Measurements from ENCODE around the gene SLC25A44. TPM values are rescaled to one million over a fixed set of nuclear protein-coding genes. Genes with fewer than 3 reads are reported as not detected.

The SLC25A44 gene
- total RNA-seq, 1 experiment from 2014 or later: 28.1 TPM

- TF ChIP-seq CTCF (conservative IDR thresholded peaks at IDR 0.05; ENCODE audit: low read depth, low read length) (no peak), EZH2 (IDR thresholded peaks at IDR 0.05; ENCODE audit: low read length, unreplicated experiment) (no peak), EZH2phosphoT487 (IDR thresholded peaks at IDR 0.05; ENCODE audit: borderline replicate concordance, low read length) (no peak)
- TSS peak; percentile 80 for BruUV-seq (replicated peaks)
- ATAC-seq (peak; percentile 96), DNase-seq (peak; percentile 97)
- Histone ChIP-seq H3F3A (ENCODE audit: low read length, unreplicated experiment) (no peaks in the 10 kb centered on the region), H3K36me3 (ENCODE audit: low read depth, low read length) (peaks cover 16% of the 10 kb centered on the region), H3K9ac (ENCODE audit: low read length) (peak within 1 kb of the TSS; percentile 93), H3K27me3 (ENCODE audit: low read length) (no peaks in the 10 kb centered on the region), H3K27ac (ENCODE audit: low read length) (peak within 1 kb of the TSS; percentile 85), H2AFZ (ENCODE audit: low read length) (peak within 1 kb of the TSS; percentile 88), H3K9me2 (replicated peaks; ENCODE audit: low read length) (no peaks in the 10 kb centered on the region), H4K20me1 (ENCODE audit: low read length) (no peaks in the 10 kb centered on the region), H3K9me3 (ENCODE audit: low read length) (no peaks in the 10 kb centered on the region), H3K79me2 (ENCODE audit: low read length) (peaks cover 22% of the 10 kb centered on the region), H3K4me3 (ENCODE audit: low read length) (peak within 1 kb of the TSS; percentile 84), H3K4me2 (ENCODE audit: low read length) (peak within 1 kb of the TSS; percentile 95), H3K4me1 (ENCODE audit: insufficient read depth, low read length) (peaks cover 23% of the 10 kb centered on the region)
- CTCF ChIA-PET: interaction anchor here (1.0 to 1.1 kb wide), 3 partner anchors 12 to 83 kb away, joined by 3 to 19 read pairs (median 13); no protein-coding TSS in a partner anchor
- POLR2A ChIA-PET (ENCODE audit: unreplicated experiment): interaction anchor here (0.6 to 1.2 kb wide), 8 partner anchors 12 to 516 kb away, joined by 3 to 13 read pairs (median 4); partner anchors contain the start of gene SLC25A44
- intact Hi-C loops (cut with micrococcal nuclease): no loop called here
Measured at GRCh38 chr1:156212833-156213643, 19.1 kb downstream of the SLC25A44 start, which contains the start of gene PMF1. Gene PMF1, plus strand, starts transcription at chr1:156213007. Its CDS starts 9 bp downstream, at chr1:156213016.

GRCh38 chr1:156213644-156213966 is 19.7 kb downstream of the SLC25A44 start:
- no peaks in the 10 kb centered on the region for H3K9me3 ChIP-seq (ENCODE audit: low read length)

More at GRCh38 chr1:156213644-156213966, 19.7 kb downstream of the SLC25A44 start:
- intact Hi-C loops (cut with micrococcal nuclease): no loop called here
- peak overlapping the region; percentile 88 for H2AFZ ChIP-seq (ENCODE audit: low read length)
- H3K4me3 ChIP-seq (ENCODE audit: low read length): peak overlapping the region; percentile 84
- no peak for DNase-seq
- peak overlapping the region; percentile 95 for H3K4me2 ChIP-seq (ENCODE audit: low read length)
- H3K9ac ChIP-seq (ENCODE audit: low read length): peak overlapping the region; percentile 93
- no peak for TF ChIP-seq EZH2 (IDR thresholded peaks at IDR 0.05; ENCODE audit: low read length, unreplicated experiment)
- TF ChIP-seq EZH2phosphoT487 (IDR thresholded peaks at IDR 0.05; ENCODE audit: borderline replicate concordance, low read length): no peak
- TF ChIP-seq CTCF (conservative IDR thresholded peaks at IDR 0.05; ENCODE audit: low read depth, low read length): no peak
- peaks cover 27% of the 10 kb centered on the region for H3K79me2 ChIP-seq (ENCODE audit: low read length)
- no TSS peak for BruUV-seq (replicated peaks)
- H3F3A ChIP-seq (ENCODE audit: low read length, unreplicated experiment): no peaks in the 10 kb centered on the region
- H3K36me3 ChIP-seq (ENCODE audit: low read depth, low read length): peaks cover 13% of the 10 kb centered on the region
- no peak for ATAC-seq
- ChIA-PET CTCF (interaction anchor here (0.6 to 1.1 kb wide), 2 partner anchors 12 to 117 kb away, joined by 8 to 19 read pairs; no protein-coding TSS in a partner anchor), POLR2A (ENCODE audit: unreplicated experiment) (interaction anchor here (1.0 to 1.2 kb wide), 3 partner anchors 11 to 238 kb away, joined by 4 to 13 read pairs (median 11); partner anchors contain the start of gene SLC25A44)
- H3K27me3 ChIP-seq (ENCODE audit: low read length): no peaks in the 10 kb centered on the region
- peak overlapping the region; percentile 85 for H3K27ac ChIP-seq (ENCODE audit: low read length)
- no peaks in the 10 kb centered on the region for H3K9me2 ChIP-seq (replicated peaks; ENCODE audit: low read length)
- H3K4me1 ChIP-seq (ENCODE audit: insufficient read depth, low read length): peaks cover 26% of the 10 kb centered on the region
- no peaks in the 10 kb centered on the region for H4K20me1 ChIP-seq (ENCODE audit: low read length)

All from PC-3 (cell line).